ENCODE results near the gene PTCHD1.

The PTCHD1 gene

DNA sequence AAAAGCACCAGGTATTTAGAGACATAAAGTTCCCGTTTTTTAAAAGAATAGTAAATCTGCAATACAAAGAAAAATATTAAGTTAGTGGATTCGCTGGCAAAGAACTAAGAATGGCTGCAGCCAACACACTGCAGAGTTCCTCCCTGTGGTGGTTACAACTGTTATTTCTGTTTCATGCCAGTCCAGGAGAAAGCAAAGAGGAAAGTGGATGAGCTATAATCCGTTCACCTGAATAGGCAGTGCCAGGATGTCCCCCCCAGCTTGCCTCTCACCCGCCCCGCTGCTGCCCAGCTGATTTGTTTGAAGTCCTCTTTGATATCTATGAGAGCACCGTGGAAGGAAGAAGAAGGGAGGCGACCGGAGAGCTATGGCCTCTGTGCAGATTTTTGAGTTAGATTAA lies 63.9 kb downstream of the PTCHD1 start:
- no peak for DNase-seq (ENCODE audit: low read depth)

DNA sequence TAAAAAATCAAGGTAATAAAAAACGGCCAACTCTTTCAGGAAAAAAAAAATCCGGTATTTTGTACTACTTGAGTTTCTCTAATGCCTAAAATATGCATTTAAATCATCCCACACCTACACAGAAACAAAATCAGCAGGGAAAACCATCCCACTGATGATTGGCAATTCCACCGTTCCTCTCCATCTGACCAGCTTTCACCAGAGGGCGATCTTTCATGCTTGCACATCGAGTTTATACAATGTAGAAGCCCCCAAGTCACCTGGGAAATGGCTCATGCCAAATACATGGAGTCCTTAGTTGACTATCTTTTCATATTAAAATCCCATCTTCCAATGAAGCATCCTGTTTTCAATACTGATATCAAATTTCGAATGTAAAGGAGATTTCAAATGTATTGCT lies 69.2 kb downstream of the PTCHD1 start:
- DNase-seq (ENCODE audit: low read depth), result no peak

- DNase-seq (ENCODE audit: low read depth), result no peak
These were observed 88.3 kb downstream of the PTCHD1 start for GRCh38 chrX:23422912-23423311.

DNA sequence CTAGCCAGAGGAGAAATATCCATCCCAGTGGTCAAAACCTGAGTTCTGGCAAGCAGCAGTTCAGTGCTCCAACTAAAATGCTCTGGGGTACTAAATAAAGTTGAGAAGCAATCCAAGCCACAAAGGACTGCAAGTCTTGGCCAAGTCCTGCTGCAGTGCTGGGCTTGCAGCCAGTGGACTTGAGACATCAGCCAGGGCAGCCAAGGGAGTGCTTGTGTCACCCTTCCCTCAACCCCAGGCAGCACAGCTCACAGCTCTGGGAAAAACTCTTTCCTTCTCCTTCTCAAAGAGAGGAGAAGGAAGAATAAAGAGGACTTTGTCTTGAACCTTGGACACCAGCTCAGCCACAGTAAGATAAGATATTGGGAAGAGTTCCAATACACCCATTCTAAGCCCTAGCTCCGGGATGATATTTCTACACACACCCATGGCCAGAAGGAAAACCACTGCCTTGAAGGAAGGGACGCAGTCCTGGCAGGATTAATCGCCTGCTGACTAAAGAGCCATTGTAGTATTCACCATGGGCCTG lies 99.8 kb downstream of the PTCHD1 start:
- DNase-seq (ENCODE audit: low read depth), result no peak

- no peak for DNase-seq (ENCODE audit: low read depth)
These were observed 100.5 kb downstream of the PTCHD1 start for GRCh38 chrX:23435108-23435507.

DNA sequence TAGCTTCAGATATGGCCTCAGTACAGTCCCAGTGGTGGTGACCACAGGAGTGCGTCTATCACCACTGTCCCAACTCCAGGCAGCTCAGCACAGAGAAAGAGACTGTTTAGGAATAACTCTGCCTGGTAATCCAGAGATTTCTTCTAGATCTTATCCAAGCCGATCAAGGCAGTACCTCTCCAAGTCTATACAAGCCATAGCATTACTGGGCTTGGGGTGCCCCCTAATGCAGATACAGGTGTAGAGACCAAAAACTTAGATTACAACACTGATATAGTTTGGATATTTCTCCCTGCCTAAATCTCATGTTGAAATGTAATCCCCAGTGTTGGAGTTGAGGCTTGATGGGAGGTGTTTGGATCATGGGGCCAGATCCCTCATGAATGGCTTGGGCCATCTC lies 100.9 kb downstream of the PTCHD1 start:
- DNase-seq (ENCODE audit: low read depth), result no peak

DNA sequence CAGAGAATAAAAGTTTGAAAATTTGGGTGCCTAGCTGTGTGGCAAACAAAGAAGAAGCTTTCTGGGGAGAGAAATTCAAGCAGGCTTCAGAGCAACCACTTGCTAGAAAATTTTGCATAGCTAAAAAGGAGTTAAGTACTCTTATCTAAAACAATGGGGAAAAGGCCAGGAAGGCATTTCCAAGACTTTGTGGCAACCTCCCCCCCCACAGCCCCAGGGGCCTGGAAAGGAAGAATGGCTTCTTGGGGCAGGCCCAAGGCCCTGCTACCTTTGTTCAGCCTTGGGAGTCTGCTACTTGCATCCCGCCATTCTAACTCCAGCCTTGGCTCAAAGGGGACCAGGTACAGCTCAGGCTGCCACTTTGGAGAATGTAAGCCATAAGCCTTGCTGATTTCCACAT lies 102.2 kb downstream of the PTCHD1 start:
- no peak for DNase-seq (ENCODE audit: low read depth)

GRCh38 chrX:23451266-23451665 lies 116.6 kb downstream of the PTCHD1 start:
- no peak for DNase-seq (ENCODE audit: low read depth)

Measured in amniotic epithelial cell (primary cell).